MG63 (cell line): Measurements from ENCODE around the gene VAV3. TPM values are rescaled to one million over a fixed set of nuclear protein-coding genes. Genes with fewer than 3 reads are reported as not detected.
A peak's percentile ranks its signal among the peaks of the same experiment; 100 is the strongest.

Experiments
- DNase-seq: peaks from one replicate; pipeline ENCODE4 v3.0.0-alpha.2; 2020
- H3K27me3 ChIP-seq: fragments of 250-450 bp; sonication (Bioruptor Pico); 2 replicates; pipeline ENCODE4 v1.5.1; 2020; ENCODE audit warnings: mild to moderate bottlenecking, moderate library complexity
- H3K36me3 ChIP-seq: fragments of 250-450 bp; sonication (Bioruptor Pico); 2 replicates; pipeline ENCODE4 v1.5.1; 2020; ENCODE audit warnings: mild to moderate bottlenecking, moderate library complexity
- H3K4me3 ChIP-seq: fragments of 250-450 bp; sonication (Bioruptor Pico); 2 replicates; pipeline ENCODE4 v1.5.1; 2020; ENCODE audit warnings: mild to moderate bottlenecking, moderate library complexity
- H3K9me3 ChIP-seq: fragments of 250-450 bp; sonication (Bioruptor Pico); 2 replicates; pipeline ENCODE4 v1.5.1; 2020; ENCODE audit warnings: mild to moderate bottlenecking, moderate library complexity
- total RNA-seq: library from RNA; depleted of rRNA; stranded (reverse); fragments of >200 nt; shearing (Covaris generic); gene quantifications from 2 replicates; pipeline ENCODE4 v1.2.3, GENCODE V29; 2014; ENCODE audit warnings: low replicate concordance

VAV3 gene
- total RNA-seq, 1 experiment from 2014 or later: 0.30 TPM

GRCh38 chr1:107879927-107880326 is 85.1 kb downstream of the VAV3 start:
- Histone ChIP-seq H3K36me3 (no peaks in the 10 kb centered on the region), H3K9me3 (peaks cover 2% of the 10 kb centered on the region; the same call in 1 of the 2 replicates)
- DNase-seq: peak; percentile 11

DNA sequence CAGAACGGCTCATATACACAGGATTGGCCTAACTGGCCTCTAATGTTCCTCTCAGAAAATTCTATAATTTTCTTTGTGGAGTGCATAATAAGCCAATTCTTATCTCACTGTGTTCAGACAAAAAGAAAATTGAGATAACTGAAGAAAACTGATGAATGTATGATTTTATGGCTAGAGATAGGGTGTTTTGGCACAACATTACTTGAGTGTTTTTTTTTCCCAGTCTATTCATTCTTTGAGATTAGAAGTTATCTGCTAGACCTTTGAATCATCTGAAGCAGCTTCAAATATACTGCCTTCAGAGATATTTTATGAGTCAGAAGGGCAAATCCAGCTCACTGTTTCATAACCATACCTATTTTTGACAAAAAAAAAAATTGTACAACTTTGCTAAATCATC is 85.6 kb downstream of the VAV3 start:
- H3K4me3 ChIP-seq: no peak overlapping the region
- H3K9me3 ChIP-seq: peaks cover 2% of the 10 kb centered on the region; the same call in 1 of the 2 replicates
- H3K27me3 ChIP-seq: no peaks in the 10 kb centered on the region
- no peak for DNase-seq
- H3K36me3 ChIP-seq: no peaks in the 10 kb centered on the region

More at GRCh38 chr1:107879927-107880326, 85.1 kb downstream of the VAV3 start:
- H3K27me3 ChIP-seq: no peaks in the 10 kb centered on the region
- no peak overlapping the region for H3K4me3 ChIP-seq

- Histone ChIP-seq H3K4me3 (no peak overlapping the region), H3K9me3 (peaks cover 2% of the 10 kb centered on the region; the same call in 1 of the 2 replicates), H3K36me3 (no peaks in the 10 kb centered on the region), H3K27me3 (no peaks in the 10 kb centered on the region)
- DNase-seq: no peak
Observed at GRCh38 chr1:107877745-107878144, 87.2 kb downstream of the VAV3 start.

GRCh38 chr1:107877092-107877491 is 87.9 kb downstream of the VAV3 start:
- no peak for DNase-seq
- no peaks in the 10 kb centered on the region for H3K27me3 ChIP-seq
- no peak overlapping the region for H3K4me3 ChIP-seq
- peaks cover 2% of the 10 kb centered on the region; the same call in 1 of the 2 replicates for H3K9me3 ChIP-seq
- H3K36me3 ChIP-seq: no peaks in the 10 kb centered on the region

GRCh38 chr1:107875689-107876088 is 89.3 kb downstream of the VAV3 start:
- Histone ChIP-seq H3K27me3 (no peaks in the 10 kb centered on the region), H3K4me3 (no peak overlapping the region), H3K9me3 (peaks cover 2% of the 10 kb centered on the region; the same call in 1 of the 2 replicates), H3K36me3 (no peaks in the 10 kb centered on the region)
- no peak for DNase-seq

DNA sequence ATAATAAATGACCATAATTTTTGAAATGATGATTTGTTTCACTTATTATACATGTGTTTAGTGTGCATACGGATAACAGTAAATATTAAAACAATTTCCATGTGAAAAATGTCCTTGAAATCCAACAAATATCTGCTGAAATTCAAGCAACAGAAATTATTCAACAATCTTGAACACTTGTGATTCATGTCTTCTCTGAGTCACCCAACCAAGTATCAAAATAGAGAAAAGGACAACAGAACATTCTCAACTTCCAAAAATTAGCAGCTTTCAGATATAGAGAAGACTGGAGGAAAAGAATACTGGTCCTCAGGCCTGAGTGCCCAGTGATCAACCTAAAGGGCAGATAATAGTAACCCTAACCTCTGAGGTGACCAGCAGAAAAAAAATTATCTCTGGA is 90.8 kb downstream of the VAV3 start:
- Histone ChIP-seq H3K36me3 (no peaks in the 10 kb centered on the region), H3K4me3 (no peak overlapping the region), H3K27me3 (no peaks in the 10 kb centered on the region), H3K9me3 (peaks cover 2% of the 10 kb centered on the region; the same call in 1 of the 2 replicates)
- no peak for DNase-seq

- Histone ChIP-seq H3K27me3 (no peaks in the 10 kb centered on the region), H3K36me3 (no peaks in the 10 kb centered on the region), H3K9me3 (no peaks in the 10 kb centered on the region; the same call in 1 of the 2 replicates), H3K4me3 (no peak overlapping the region)
- no peak for DNase-seq
Observed at GRCh38 chr1:107871687-107872395, 93.1 kb downstream of the VAV3 start.

- no peaks in the 10 kb centered on the region for H3K36me3 ChIP-seq
- no peak for DNase-seq
- no peaks in the 10 kb centered on the region; the same call in 1 of the 2 replicates for H3K9me3 ChIP-seq
- no peak overlapping the region for H3K4me3 ChIP-seq
- no peaks in the 10 kb centered on the region for H3K27me3 ChIP-seq
Observed at GRCh38 chr1:107871259-107871658, 93.7 kb downstream of the VAV3 start.

DNA sequence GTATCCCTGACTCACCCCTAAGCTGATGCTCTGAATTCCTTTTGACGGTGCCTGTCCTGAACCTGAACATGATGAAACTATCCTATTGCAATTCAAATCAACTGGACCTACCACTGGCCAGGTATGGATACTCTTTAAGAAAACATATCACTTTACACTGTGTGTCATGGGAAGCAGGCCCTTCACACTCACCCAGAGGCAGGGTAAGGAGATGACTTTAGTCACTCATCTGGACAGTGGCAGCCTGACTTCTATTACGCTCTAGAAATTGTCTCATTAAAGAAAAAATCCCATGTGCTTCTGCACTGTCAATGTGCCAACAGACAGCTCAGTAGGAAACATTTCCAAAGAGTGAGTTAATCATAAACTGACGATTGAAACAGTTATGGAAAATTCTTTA is 94.3 kb downstream of the VAV3 start:
- peak; percentile 33 for DNase-seq
- Histone ChIP-seq H3K4me3 (no peak overlapping the region), H3K36me3 (no peaks in the 10 kb centered on the region), H3K9me3 (no peaks in the 10 kb centered on the region; the same call in 1 of the 2 replicates), H3K27me3 (no peaks in the 10 kb centered on the region)

DNA sequence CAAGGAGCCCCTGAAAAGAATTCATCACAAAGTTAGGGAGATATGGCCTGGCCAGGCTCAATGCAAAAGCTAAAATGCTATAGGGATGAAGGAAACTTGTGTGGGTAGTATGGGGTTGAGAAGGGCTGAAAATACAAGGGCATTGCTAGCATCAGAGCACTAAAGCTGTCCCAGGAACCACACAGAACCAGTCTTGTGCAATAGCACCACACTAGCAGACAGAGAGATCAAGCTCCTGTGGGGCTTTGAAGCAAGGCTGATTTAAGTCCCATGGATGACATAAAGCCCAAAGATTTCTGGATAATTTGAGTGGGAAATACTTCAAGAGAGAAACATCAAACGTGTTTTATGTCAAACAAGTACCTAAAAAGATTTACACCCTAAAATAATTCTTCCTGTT is 97.1 kb downstream of the VAV3 start:
- H3K36me3 ChIP-seq: no peaks in the 10 kb centered on the region
- no peak overlapping the region for H3K4me3 ChIP-seq
- peaks cover 3% of the 10 kb centered on the region; the same call in 1 of the 2 replicates for H3K9me3 ChIP-seq
- no peaks in the 10 kb centered on the region for H3K27me3 ChIP-seq
- DNase-seq: no peak

GRCh38 chr1:107867422-107867821 is 97.6 kb downstream of the VAV3 start:
- Histone ChIP-seq H3K36me3 (no peaks in the 10 kb centered on the region), H3K9me3 (peaks cover 3% of the 10 kb centered on the region; the same call in 1 of the 2 replicates), H3K4me3 (no peak overlapping the region), H3K27me3 (no peaks in the 10 kb centered on the region)
- no peak for DNase-seq

- no peaks in the 10 kb centered on the region for H3K27me3 ChIP-seq
- DNase-seq: no peak
- no peak overlapping the region for H3K4me3 ChIP-seq
- H3K36me3 ChIP-seq: no peaks in the 10 kb centered on the region
- peaks cover 3% of the 10 kb centered on the region; the same call in 1 of the 2 replicates for H3K9me3 ChIP-seq
Observed at GRCh38 chr1:107866870-107867269, 98.1 kb downstream of the VAV3 start.

DNA sequence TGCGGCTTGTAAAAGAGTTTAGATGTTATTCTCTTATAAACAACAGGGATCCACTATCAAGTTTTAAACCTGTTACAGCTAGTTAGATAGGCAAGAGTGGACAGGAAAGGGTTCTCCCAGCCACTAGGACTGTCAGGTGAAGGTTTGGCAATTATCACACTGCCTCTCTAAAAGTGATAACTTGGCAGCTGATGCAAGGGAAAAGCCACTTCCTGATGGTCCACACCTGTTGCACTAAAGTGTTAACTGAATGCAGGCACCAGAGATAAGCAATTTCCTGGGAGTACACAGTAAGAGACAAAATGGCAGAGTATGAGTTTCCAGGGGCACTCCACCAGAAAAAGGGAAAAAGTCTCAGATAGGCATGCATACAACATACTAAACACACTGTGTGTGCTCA is 99.4 kb downstream of the VAV3 start:
- Histone ChIP-seq H3K9me3 (peaks cover 3% of the 10 kb centered on the region; the same call in 1 of the 2 replicates), H3K27me3 (peaks cover 7% of the 10 kb centered on the region), H3K36me3 (no peaks in the 10 kb centered on the region), H3K4me3 (no peak overlapping the region)
- no peak for DNase-seq

GRCh38 chr1:107863342-107863741 is 101.6 kb downstream of the VAV3 start:
- DNase-seq: no peak
- H3K9me3 ChIP-seq: peaks cover 3% of the 10 kb centered on the region; the same call in 1 of the 2 replicates
- H3K36me3 ChIP-seq: no peaks in the 10 kb centered on the region
- peaks cover 23% of the 10 kb centered on the region for H3K27me3 ChIP-seq
- H3K4me3 ChIP-seq: no peak overlapping the region

GRCh38 chr1:107862064-107862463 is 102.9 kb downstream of the VAV3 start:
- DNase-seq: no peak
- Histone ChIP-seq H3K27me3 (peaks cover 25% of the 10 kb centered on the region), H3K36me3 (no peaks in the 10 kb centered on the region), H3K9me3 (peaks cover 3% of the 10 kb centered on the region; the same call in 1 of the 2 replicates), H3K4me3 (no peak overlapping the region)

DNA sequence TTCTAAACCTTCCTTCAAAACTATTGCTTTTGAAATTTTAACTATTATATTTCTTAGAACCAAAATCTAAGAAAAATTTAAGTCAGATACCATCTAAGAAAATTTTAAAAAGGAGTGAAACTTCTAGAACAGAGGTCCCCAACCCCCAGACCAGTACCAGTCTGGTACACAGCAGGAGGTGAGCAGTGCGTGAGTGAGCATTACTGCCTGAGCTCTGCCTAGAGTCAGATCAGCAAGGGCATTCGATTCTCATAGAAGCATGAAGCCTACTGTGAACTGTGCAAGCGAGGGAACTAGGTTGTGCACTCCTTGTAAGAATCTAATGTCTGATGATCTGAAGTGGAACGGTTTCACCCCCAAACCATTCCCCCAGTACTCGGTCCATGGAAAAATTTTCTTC is 106.7 kb downstream of the VAV3 start:
- Histone ChIP-seq H3K27me3 (peaks cover 35% of the 10 kb centered on the region), H3K4me3 (no peak overlapping the region), H3K9me3 (no peaks in the 10 kb centered on the region), H3K36me3 (no peaks in the 10 kb centered on the region)
- DNase-seq: no peak

DNA sequence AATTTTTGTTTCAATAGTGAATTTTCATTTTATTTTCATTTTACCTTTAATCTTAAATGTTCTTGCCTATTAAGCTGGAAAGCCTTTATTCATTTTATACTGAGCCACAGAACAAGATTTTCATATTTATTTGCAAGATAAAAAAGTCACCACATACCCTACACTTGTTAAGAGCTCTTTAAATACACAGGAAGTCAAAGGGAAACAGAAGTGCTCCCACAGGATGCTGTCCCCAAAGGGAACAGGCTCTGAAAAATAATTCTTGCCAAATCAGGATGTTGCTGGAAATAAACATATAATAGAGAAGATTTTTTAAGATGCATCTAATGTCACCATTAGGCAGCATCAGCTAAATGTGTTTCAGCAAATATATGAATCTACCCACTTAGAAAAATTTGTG is 113.6 kb downstream of the VAV3 start:
- Histone ChIP-seq H3K27me3 (peaks cover 15% of the 10 kb centered on the region; the same call in 1 of the 2 replicates), H3K9me3 (no peaks in the 10 kb centered on the region), H3K36me3 (no peaks in the 10 kb centered on the region), H3K4me3 (no peak overlapping the region)
- no peak for DNase-seq
